HEK293 (cell line): Measurements from ENCODE around the gene CTNNBL1.

Source experiments
- CTCF ChIA-PET: fragments of 350-600 bp; formaldehyde crosslinking; extraction: SDS; loops from one replicate; lab custom pipeline; 2021; ENCODE audit warnings: antibody characterized with exemption; lab: Yijun Ruan, JAX
- POLR2A ChIA-PET: fragments of 300-600 bp; formaldehyde crosslinking; extraction: SDS; loops from one replicate; lab custom pipeline; 2020; ENCODE audit warnings: antibody characterized with exemption, inconsistent platforms; lab: Yijun Ruan, JAX
- H3K27ac ChIP-seq: fragments of 200-500 bp; sonication (Bioruptor generic); 2 replicates; pipeline ENCODE4 v1.5.1; 2014; ENCODE audit warnings: low read depth, low read length, control low read depth, inconsistent platforms; ENCODE audit errors: extremely low read depth
- H3K36me3 ChIP-seq, 2 experiments: fragments of 200-500 bp in 1 of 2; sonication (Bioruptor generic) in 1 of 2; 1 replicate in 1 of 2; 2 replicates in 1 of 2; pipeline ENCODE4 v1.5.1; 2014 to 2017; ENCODE audit warnings: inconsistent platforms in 2 of 2, low read length in 2 of 2; ENCODE audit not compliant: control insufficient read depth in 2 of 2, insufficient read depth in 1 of 2
- H3K4me1 ChIP-seq: fragments of 200-500 bp; sonication (Bioruptor generic); 2 replicates; pipeline ENCODE4 v1.5.1; 2014; ENCODE audit warnings: mild to moderate bottlenecking, low read length, inconsistent platforms; ENCODE audit not compliant: control insufficient read depth, insufficient read depth
- H3K4me3 ChIP-seq: 2 replicates; pipeline ENCODE4 v1.5.1; 2011; ENCODE audit warnings: low read depth, mild to moderate bottlenecking, control low read depth, low read length, moderate library complexity
- H3K9me3 ChIP-seq: fragments of 200-500 bp; sonication (Bioruptor generic); 2 replicates; pipeline ENCODE4 v1.5.1; 2014; ENCODE audit warnings: low read depth, low read length, inconsistent platforms; ENCODE audit not compliant: control insufficient read depth, insufficient read depth
- BCL11A ChIP-seq: fragments of 450-650 bp; formaldehyde crosslinking; IDR thresholded peaks from 2 replicates; pipeline ENCODE4 v1.5.1; 2016; ENCODE audit warnings: low read depth, missing biosample characterization, missing genetic modification characterization
- BCL11B ChIP-seq: fragments of 450-650 bp; formaldehyde crosslinking; IDR thresholded peaks from 2 replicates; pipeline ENCODE4 v1.5.1; 2016; ENCODE audit warnings: low read depth, missing biosample characterization, missing genetic modification characterization
- GFI1B ChIP-seq: fragments of 450-650 bp; formaldehyde crosslinking; IDR thresholded peaks from 2 replicates; pipeline ENCODE4 v1.5.1; 2016; ENCODE audit warnings: missing biosample characterization, missing genetic modification characterization
- GLI4 ChIP-seq: fragments of 450-650 bp; formaldehyde crosslinking; IDR thresholded peaks from 2 replicates; pipeline ENCODE4 v1.5.1; 2016; ENCODE audit warnings: missing biosample characterization, missing genetic modification characterization
- IKZF3 ChIP-seq: fragments of 450-650 bp; IDR thresholded peaks from 2 replicates; pipeline ENCODE4 v1.5.0; 2018; ENCODE audit warnings: missing biosample characterization, mild to moderate bottlenecking, missing genetic modification characterization, moderate library complexity
- KLF7 ChIP-seq: fragments of 450-650 bp; formaldehyde crosslinking; IDR thresholded peaks from 2 replicates; pipeline ENCODE4 v1.5.1; 2016; ENCODE audit warnings: missing biosample characterization, missing genetic modification characterization, borderline replicate concordance
- MYNN ChIP-seq: fragments of 450-650 bp; formaldehyde crosslinking; IDR thresholded peaks from 2 replicates; pipeline ENCODE4 v1.5.1; 2016; ENCODE audit warnings: missing biosample characterization, missing genetic modification characterization, borderline replicate concordance
- OVOL3 ChIP-seq: fragments of 450-650 bp; formaldehyde crosslinking; IDR thresholded peaks from 2 replicates; pipeline ENCODE4 v1.5.1; 2016; ENCODE audit warnings: missing biosample characterization, missing genetic modification characterization
- SCRT1 ChIP-seq: fragments of 450-650 bp; formaldehyde crosslinking; IDR thresholded peaks from 2 replicates; pipeline ENCODE4 v1.5.1; 2016; ENCODE audit warnings: missing biosample characterization, missing genetic modification characterization, borderline replicate concordance
- SETDB1 ChIP-seq: IDR thresholded peaks from one replicate; pipeline ENCODE4 v1.6.1; 2017; ENCODE audit warnings: mild to moderate bottlenecking, low read length, moderate library complexity, mixed read lengths; ENCODE audit not compliant: insufficient read length
- ZBTB1 ChIP-seq: fragments of 450-650 bp; formaldehyde crosslinking; IDR thresholded peaks from 2 replicates; pipeline ENCODE4 v1.5.1; 2016; ENCODE audit warnings: missing biosample characterization, missing genetic modification characterization
- ZBTB11 ChIP-seq: fragments of 450-650 bp; formaldehyde crosslinking; conservative IDR thresholded peaks from 2 replicates; pipeline ENCODE4 v1.5.1; 2016; ENCODE audit warnings: low read depth, missing biosample characterization, missing genetic modification characterization
- ZBTB26 ChIP-seq: fragments of 450-650 bp; formaldehyde crosslinking; optimal IDR thresholded peaks from 2 replicates; pipeline ENCODE3; 2016; ENCODE audit warnings: missing biosample characterization, mild to moderate bottlenecking, missing genetic modification characterization
- ZBTB49 ChIP-seq: fragments of 450-650 bp; formaldehyde crosslinking; IDR thresholded peaks from 2 replicates; pipeline ENCODE4 v1.5.1; 2016; ENCODE audit warnings: missing biosample characterization, missing genetic modification characterization, low read depth
- ZIC2 ChIP-seq: fragments of 450-650 bp; formaldehyde crosslinking; IDR thresholded peaks from 2 replicates; pipeline ENCODE4 v1.5.1; 2016; ENCODE audit warnings: missing biosample characterization, missing genetic modification characterization
- ZNF114 ChIP-seq: fragments of 450-650 bp; formaldehyde crosslinking; IDR thresholded peaks from 2 replicates; pipeline ENCODE4 v1.5.0; 2017; ENCODE audit warnings: missing biosample characterization, missing genetic modification characterization
- ZNF175 ChIP-seq: fragments of 450-650 bp; formaldehyde crosslinking; IDR thresholded peaks from 2 replicates; pipeline ENCODE4 v1.5.1; 2016; ENCODE audit warnings: missing biosample characterization, missing genetic modification characterization
- ZNF416 ChIP-seq: fragments of 450-650 bp; formaldehyde crosslinking; IDR thresholded peaks from 2 replicates; pipeline ENCODE4 v1.5.1; 2016; ENCODE audit warnings: missing biosample characterization, missing genetic modification characterization
- ZNF449 ChIP-seq: fragments of 450-650 bp; formaldehyde crosslinking; IDR thresholded peaks from 2 replicates; pipeline ENCODE4 v1.5.1; 2017; ENCODE audit warnings: missing biosample characterization, mild to moderate bottlenecking, missing genetic modification characterization, moderate library complexity
- ZNF514 ChIP-seq: fragments of 450-650 bp; formaldehyde crosslinking; IDR thresholded peaks from 2 replicates; pipeline ENCODE4 v1.5.1; 2016; ENCODE audit warnings: missing biosample characterization, missing genetic modification characterization
- ZNF529 ChIP-seq: fragments of 450-650 bp; formaldehyde crosslinking; IDR thresholded peaks from 2 replicates; pipeline ENCODE4 v1.5.1; 2017; ENCODE audit warnings: missing genetic modification characterization, missing biosample characterization; ENCODE audit not compliant: insufficient replicate concordance
- ZNF585B ChIP-seq: fragments of 450-650 bp; formaldehyde crosslinking; IDR thresholded peaks from 2 replicates; pipeline ENCODE4 v1.5.1; 2016; ENCODE audit warnings: missing biosample characterization, missing genetic modification characterization
- ZNF645 ChIP-seq: fragments of 450-650 bp; formaldehyde crosslinking; IDR thresholded peaks from 2 replicates; pipeline ENCODE4; 2016; ENCODE audit warnings: missing biosample characterization, missing genetic modification characterization
- ZNF701 ChIP-seq: fragments of 450-650 bp; formaldehyde crosslinking; IDR thresholded peaks from 2 replicates; pipeline ENCODE4 v1.5.1; 2016; ENCODE audit warnings: missing biosample characterization, missing genetic modification characterization
- ZNF777 ChIP-seq: fragments of 450-650 bp; formaldehyde crosslinking; IDR thresholded peaks from 2 replicates; pipeline ENCODE4 v1.5.1; 2017; ENCODE audit warnings: missing biosample characterization, missing genetic modification characterization, borderline replicate concordance
- ZNF837 ChIP-seq: fragments of 450-650 bp; formaldehyde crosslinking; IDR thresholded peaks from 2 replicates; pipeline ENCODE4 v1.5.1; 2016; ENCODE audit warnings: missing biosample characterization, missing genetic modification characterization
- ZSCAN23 ChIP-seq: fragments of 450-650 bp; formaldehyde crosslinking; IDR thresholded peaks from 2 replicates; pipeline ENCODE4 v1.5.1; 2016; ENCODE audit warnings: missing biosample characterization, missing genetic modification characterization
- ZXDB ChIP-seq: fragments of 450-650 bp; formaldehyde crosslinking; IDR thresholded peaks from 2 replicates; pipeline ENCODE4 v1.5.1; 2016; ENCODE audit warnings: missing biosample characterization, missing genetic modification characterization
- TF ChIP-seq, protein P1 (sequence below): fragments of 450-650 bp; formaldehyde crosslinking; IDR thresholded peaks from 2 replicates; pipeline ENCODE4 v1.5.1; 2016; ENCODE audit warnings: missing biosample characterization, missing genetic modification characterization, low read depth

CTNNBL1 gene

GRCh38 chr20:37775200-37775599 is 81.4 kb downstream of the CTNNBL1 start:
- Histone ChIP-seq H3K27ac (no peak overlapping the region), H3K36me3 (peaks cover 0 to 14% of the 10 kb centered on the region in 2 experiments; a peak in 1 of 3 replicates), H3K4me3 (no peak overlapping the region), H3K9me3 (no peaks in the 10 kb centered on the region), H3K4me1 (no peaks in the 10 kb centered on the region)
- ChIA-PET POLR2A (no interaction called here), CTCF (no interaction called here)
- no peak for TF ChIP-seq BCL11B
- TF ChIP-seq ZNF585B (tag by site-specific recombination) = no peak
- no peak for TF ChIP-seq GLI4 (tag by site-specific recombination)
- TF ChIP-seq BCL11A = no peak
- no peak for TF ChIP-seq ZXDB (tag by site-specific recombination)
- TF ChIP-seq ZNF837 = no peak
- no peak for TF ChIP-seq ZNF416 (tag by site-specific recombination)
- no peak for TF ChIP-seq ZNF175
- no peak for TF ChIP-seq MYNN (tag by site-specific recombination)
- 0 out of 2 replicates have a peak, but pooled peaks have one; percentile 41 for TF ChIP-seq SCRT1
- no peak for TF ChIP-seq ZNF645 (tag by site-specific recombination)
- no peak for TF ChIP-seq ZNF449 (tag by site-specific recombination)
- no peak for TF ChIP-seq ZNF701 (tag by site-specific recombination)
- TF ChIP-seq ZNF114 = no peak
- TF ChIP-seq SETDB1 = no peak
- no peak for TF ChIP-seq KLF7
- no peak for TF ChIP-seq ZSCAN23 (tag by site-specific recombination)
- TF ChIP-seq OVOL3 = no peak
- TF ChIP-seq, protein P1, sequence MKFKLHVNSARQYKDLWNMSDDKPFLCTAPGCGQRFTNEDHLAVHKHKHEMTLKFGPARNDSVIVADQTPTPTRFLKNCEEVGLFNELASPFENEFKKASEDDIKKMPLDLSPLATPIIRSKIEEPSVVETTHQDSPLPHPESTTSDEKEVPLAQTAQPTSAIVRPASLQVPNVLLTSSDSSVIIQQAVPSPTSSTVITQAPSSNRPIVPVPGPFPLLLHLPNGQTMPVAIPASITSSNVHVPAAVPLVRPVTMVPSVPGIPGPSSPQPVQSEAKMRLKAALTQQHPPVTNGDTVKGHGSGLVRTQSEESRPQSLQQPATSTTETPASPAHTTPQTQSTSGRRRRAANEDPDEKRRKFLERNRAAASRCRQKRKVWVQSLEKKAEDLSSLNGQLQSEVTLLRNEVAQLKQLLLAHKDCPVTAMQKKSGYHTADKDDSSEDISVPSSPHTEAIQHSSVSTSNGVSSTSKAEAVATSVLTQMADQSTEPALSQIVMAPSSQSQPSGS (tag by site-specific recombination) = peak; percentile 69; the same call in 1 of the 2 replicates
- no peak for TF ChIP-seq GFI1B
- no peak for TF ChIP-seq ZBTB11
- TF ChIP-seq ZBTB1 = no peak
- TF ChIP-seq ZBTB49 (tag by site-specific recombination) = no peak
- no peak for TF ChIP-seq IKZF3 (tag by site-specific recombination)
- TF ChIP-seq ZNF777 (tag by site-specific recombination) = no peak
- no peak for TF ChIP-seq ZNF529 (tag by site-specific recombination)
- no peak for TF ChIP-seq ZNF514 (tag by site-specific recombination)
- no peak for TF ChIP-seq ZBTB26 (tag by site-specific recombination)
- no peak for TF ChIP-seq ZIC2
